ENCODE results near the gene SMPD2.

SMPD2 gene, protein sequence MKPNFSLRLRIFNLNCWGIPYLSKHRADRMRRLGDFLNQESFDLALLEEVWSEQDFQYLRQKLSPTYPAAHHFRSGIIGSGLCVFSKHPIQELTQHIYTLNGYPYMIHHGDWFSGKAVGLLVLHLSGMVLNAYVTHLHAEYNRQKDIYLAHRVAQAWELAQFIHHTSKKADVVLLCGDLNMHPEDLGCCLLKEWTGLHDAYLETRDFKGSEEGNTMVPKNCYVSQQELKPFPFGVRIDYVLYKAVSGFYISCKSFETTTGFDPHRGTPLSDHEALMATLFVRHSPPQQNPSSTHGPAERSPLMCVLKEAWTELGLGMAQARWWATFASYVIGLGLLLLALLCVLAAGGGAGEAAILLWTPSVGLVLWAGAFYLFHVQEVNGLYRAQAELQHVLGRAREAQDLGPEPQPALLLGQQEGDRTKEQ

GRCh38 chr6:109440331-109441068 is at the start of gene SMPD2, which contains the start of gene PPIL6:
SMPD2 (plus strand) TSS chr6:109440724; CDS start chr6:109441122, 398 bp downstream.
PPIL6 (minus strand) TSS chr6:109440628; CDS start chr6:109440590, 38 bp downstream.
- peak; percentile 64 for DNase-seq

GRCh38 chr6:109393157-109393885 is 47.2 kb upstream of the SMPD2 start:
- no peak for DNase-seq

GRCh38 chr6:109393886-109394281 is 46.6 kb upstream of the SMPD2 start:
- no peak for DNase-seq

- no peak for DNase-seq
These were observed 44.3 kb upstream of the SMPD2 start for GRCh38 chr6:109396046-109396718.

GRCh38 chr6:109397020-109397419 is 43.5 kb upstream of the SMPD2 start:
- DNase-seq = no peak

DNA sequence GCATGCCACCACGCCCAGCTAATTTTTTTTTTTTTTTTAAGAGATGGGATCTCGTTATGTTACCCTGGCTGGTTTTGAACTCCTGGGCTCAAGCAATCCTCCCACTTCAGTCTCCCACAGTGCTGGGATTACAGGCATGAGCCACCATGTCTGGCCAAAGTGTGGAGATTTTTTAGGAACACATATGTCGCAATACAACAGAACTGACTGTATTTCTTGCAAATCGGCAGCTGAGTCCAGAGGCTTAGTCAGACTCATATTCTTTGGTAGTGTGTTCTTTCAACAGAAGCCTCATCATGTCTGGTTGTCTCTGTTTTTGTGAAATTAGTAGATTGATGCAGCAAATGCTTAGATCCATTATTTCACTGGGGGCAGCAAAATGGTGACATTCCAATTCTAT is 34.3 kb upstream of the SMPD2 start:
- DNase-seq = no peak

DNA sequence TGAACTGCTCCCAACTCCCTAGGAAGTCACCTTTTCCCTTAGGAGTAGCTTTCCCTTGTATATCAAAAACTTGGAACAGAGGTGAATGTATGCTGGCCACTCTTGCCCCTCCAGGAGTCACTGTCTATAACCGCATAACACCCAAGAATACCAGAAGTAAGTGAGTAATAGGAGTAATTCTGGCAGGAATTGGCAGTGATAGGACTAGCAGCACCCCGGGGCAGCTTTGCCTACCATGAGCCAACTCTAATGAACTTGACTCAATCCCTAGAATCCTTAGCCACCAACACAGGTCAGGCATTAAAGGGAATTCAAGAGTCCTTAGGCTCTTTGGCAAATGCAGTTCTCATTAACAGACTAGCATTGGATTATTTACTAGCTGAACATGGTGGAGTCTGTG is 29.5 kb upstream of the SMPD2 start:
- DNase-seq = no peak

- no peak for DNase-seq
These were observed 22.9 kb upstream of the SMPD2 start for GRCh38 chr6:109417646-109418045.

DNA sequence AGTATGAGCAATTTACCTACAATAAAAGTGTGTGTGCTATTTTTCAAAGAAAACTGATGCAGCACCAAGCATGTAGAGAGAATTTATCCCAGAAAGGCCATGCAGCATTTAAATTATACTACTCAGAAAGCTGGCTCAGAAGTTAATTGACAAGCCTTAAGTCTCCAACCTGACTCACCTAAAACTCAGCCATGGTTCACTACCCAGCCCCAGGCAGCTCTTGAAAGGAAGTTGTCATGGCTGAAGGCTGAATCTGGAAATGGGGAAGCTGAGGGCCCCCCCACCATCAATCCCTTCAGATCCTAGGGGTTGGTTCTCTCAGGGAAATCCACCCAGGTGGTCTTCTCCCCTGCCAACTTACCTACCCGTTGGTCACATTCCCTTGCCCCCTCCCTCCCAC is 19.8 kb upstream of the SMPD2 start:
- no peak for DNase-seq

- DNase-seq = no peak
These were observed 19.3 kb upstream of the SMPD2 start for GRCh38 chr6:109421184-109421583.

DNA sequence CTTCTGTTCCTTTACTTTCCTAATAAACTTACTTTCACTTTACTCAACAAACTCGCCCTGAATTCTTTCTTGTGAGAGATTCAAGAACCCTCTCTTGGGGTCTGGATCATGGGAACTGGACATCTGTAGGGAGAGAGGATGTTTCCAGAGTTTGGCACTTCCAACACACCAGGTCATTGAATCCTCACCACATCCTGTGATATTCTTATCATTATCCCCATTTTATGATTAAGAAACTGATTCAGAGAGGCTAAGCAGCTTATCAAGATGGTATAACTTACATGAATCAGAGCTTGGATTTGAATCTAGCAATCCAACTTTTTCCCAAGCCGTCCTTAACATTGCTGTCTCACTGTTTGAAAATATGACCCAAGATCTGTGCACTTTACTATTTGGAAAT is 15.6 kb upstream of the SMPD2 start:
- no peak for DNase-seq

DNA sequence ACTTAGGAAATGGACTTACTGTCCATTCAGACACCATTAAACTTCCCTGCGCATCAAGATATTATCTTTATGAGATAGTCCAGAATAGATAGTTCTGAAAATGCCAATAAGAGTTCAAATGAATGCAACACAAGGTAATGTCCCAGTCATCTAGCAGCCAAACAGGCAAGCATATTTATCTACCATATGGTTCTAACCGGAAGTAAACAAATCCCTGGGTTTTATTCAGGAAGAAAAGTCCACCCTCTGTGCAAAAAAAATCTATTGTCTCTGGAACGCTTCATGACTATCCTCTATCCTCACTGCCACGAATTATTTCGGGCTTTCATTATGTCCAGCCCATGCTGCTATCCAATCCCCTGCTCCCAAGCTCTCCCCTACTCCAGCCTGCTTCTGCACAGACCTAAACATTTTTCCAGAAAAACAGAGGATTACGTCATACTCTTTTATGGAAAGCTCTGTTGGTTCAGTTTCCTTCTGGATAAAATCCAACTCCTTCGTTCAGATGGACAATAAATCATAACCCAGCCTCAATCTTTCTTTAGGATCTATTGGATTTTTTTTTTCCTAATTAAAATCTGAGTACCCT is 11.5 kb upstream of the SMPD2 start:
- no peak for DNase-seq

DNA sequence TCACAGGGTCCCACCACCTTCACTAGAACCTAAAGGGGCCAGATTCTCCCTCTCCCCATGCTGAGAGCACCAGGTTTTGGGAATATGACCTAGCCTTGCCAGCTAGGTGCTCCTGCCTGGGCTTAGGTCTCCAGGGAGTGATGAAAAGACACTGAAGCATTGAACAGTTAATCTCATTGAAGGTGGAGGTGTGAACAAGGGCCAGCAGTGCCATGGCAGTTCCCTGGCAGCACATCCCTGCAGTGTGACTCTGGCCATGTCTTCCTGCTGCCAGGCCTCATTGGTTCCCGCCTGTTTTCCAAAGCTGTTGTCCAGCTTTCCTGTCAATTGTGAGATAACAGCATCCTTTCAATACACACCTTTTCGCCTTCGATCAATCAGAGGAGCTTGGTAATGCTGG is 11.0 kb upstream of the SMPD2 start:
- DNase-seq = no peak

- DNase-seq = no peak
These were observed 6.1 kb upstream of the SMPD2 start for GRCh38 chr6:109434456-109434855.

GRCh38 chr6:109436041-109436440 is 4.5 kb upstream of the SMPD2 start:
- no peak for DNase-seq

GRCh38 chr6:109441069-109441816 is 719 bp downstream of the SMPD2 start:
- peak; percentile 21 for DNase-seq

DNA sequence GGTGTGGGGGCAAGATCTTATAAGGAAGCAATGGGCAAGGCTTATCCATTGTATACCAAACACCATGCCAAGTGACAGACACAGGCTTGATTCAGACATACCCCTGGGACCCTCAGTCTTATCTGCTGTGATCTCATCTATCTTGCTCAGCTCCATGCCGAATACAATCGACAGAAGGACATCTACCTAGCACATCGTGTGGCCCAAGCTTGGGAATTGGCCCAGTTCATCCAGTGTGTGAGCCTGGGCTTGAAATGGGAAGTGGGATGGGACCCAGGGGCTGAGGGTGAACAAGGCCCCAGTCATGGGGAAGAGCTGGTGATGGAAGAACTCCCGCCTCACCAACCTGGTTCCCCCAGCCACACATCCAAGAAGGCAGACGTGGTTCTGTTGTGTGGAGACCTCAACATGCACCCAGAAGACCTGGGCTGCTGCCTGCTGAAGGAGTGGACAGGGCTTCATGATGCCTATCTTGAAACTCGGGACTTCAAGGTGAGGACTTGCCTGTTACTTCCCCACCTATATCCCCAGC is 1.9 kb downstream of the SMPD2 start:
- no peak for DNase-seq

DNA sequence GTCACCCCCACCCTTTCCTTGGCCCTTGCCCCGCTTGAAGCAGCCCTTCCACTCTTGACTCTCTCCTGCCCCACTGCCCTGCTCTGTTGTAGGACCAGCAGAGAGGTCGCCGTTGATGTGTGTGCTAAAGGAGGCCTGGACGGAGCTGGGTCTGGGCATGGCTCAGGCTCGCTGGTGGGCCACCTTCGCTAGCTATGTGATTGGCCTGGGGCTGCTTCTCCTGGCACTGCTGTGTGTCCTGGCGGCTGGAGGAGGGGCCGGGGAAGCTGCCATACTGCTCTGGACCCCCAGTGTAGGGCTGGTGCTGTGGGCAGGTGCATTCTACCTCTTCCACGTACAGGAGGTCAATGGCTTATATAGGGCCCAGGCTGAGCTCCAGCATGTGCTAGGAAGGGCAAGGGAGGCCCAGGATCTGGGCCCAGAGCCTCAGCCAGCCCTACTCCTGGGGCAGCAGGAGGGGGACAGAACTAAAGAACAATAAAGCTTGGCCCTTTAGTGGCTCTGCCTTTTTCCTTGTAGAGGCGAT is 3.0 kb downstream of the SMPD2 start:
- DNase-seq = no peak

GRCh38 chr6:109445382-109445781 is 4.9 kb downstream of the SMPD2 start:
- DNase-seq = no peak

DNA sequence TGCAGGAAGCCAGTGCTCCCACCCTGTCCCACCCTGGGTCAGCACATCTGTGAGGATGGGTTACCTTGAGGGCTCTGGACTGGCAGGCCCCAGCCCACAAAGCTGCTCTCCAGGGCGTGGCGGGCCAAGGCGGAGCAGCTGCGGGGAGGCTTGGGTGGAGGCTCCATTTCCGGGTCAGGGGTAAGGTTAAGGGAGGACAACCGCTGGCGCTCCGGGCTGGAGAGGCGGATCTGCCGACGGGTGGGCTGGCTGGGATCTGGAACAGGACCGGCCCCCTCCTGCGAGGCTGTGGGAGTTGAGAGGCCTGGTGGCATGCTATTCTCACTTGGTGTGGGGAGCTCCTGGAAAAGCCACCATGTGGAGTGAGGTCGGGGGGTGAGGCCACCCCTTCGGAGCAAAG is 5.5 kb downstream of the SMPD2 start:
- no peak for DNase-seq

GRCh38 chr6:109446541-109446940 is 6.0 kb downstream of the SMPD2 start:
- no peak for DNase-seq
